ENCODE results near the gene TSPAN14. TPM values are rescaled to one million over a fixed set of nuclear protein-coding genes. Genes with fewer than 3 reads are reported as not detected.

TSPAN14 gene
- total and polyA plus RNA-seq, 4 donors, result 19.8 to 82.5 (median 55.6) TPM

DNA sequence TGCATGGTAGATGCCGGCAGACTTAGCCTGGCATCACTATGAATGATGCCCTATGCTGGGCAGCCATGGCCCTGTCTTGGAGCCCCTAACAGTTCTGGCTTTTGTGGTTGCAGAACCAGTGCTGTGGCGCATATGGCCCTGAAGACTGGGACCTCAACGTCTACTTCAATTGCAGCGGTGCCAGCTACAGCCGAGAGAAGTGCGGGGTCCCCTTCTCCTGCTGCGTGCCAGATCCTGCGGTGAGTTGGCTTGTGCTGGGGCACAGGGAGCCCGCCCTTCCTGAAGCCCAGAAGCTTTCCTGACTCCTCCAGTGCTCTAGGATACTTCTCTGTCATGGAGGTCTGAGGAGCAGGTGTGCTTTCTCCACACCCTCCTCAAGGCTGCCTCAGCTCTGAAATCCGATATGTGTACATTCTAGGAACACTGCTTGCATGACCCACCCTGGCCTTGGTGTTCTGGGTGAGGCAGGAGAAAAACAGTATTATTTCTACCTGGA lies 58.0 kb downstream of the TSPAN14 start:
- peaks cover 19% of the 10 kb centered on the region for H3K4me1 ChIP-seq (ENCODE audit: control insufficient read depth, insufficient read depth, low read length)
- no peak overlapping the region for H3K4me3 ChIP-seq (ENCODE audit: low read depth, low read length)
- WGBS (ENCODE audit: insufficient coverage), result 88% methylated on average over 8 of the region's 10 CpGs
- no peaks in the 10 kb centered on the region for H3K27me3 ChIP-seq (ENCODE audit: control insufficient read depth, insufficient read depth, low read length)
- no peak overlapping the region for H3K27ac ChIP-seq (ENCODE audit: low read depth, low read length)
- peaks cover 72% of the 10 kb centered on the region for H3K36me3 ChIP-seq (ENCODE audit: control insufficient read depth, insufficient read depth, low read length)
- DNase-seq (ENCODE audit: low read depth in 4 of 6, low spot score in 6 of 6), result no peak
- H3K9me3 ChIP-seq (ENCODE audit: control insufficient read depth, insufficient read depth, low read length), result no peaks in the 10 kb centered on the region

DNA sequence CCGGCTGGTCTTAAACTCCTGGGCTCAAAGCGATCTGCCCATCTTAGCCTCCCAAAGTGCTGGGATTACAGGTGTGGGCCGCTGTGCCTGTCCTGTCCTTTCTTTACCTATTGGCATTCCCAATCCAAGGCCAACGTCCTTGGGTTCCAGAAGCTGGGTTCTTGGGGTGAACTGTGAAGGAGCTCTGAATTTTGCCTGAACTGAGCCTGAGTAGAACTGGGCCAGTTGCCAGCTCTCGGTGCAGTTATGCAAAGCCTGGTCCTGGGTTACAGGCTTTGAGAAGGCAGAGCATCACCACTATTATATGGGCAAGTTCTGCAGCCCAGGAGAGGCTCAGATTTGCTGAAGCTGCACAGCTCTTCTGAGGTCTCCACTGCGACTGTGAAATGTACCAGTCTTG lies 59.0 kb downstream of the TSPAN14 start:
- H3K4me1 ChIP-seq (ENCODE audit: control insufficient read depth, insufficient read depth, low read length), result peaks cover 16% of the 10 kb centered on the region
- no peaks in the 10 kb centered on the region for H3K9me3 ChIP-seq (ENCODE audit: control insufficient read depth, insufficient read depth, low read length)
- no peak overlapping the region for H3K27ac ChIP-seq (ENCODE audit: low read depth, low read length)
- H3K36me3 ChIP-seq (ENCODE audit: control insufficient read depth, insufficient read depth, low read length), result peaks cover 77% of the 10 kb centered on the region
- H3K27me3 ChIP-seq (ENCODE audit: control insufficient read depth, insufficient read depth, low read length), result no peaks in the 10 kb centered on the region
- WGBS (ENCODE audit: insufficient coverage), result 96% methylated on average over 3 of the region's 6 CpGs
- DNase-seq (ENCODE audit: low read depth in 4 of 6, low spot score in 6 of 6), result no peak
- H3K4me3 ChIP-seq (ENCODE audit: low read depth, low read length), result no peak overlapping the region

DNA sequence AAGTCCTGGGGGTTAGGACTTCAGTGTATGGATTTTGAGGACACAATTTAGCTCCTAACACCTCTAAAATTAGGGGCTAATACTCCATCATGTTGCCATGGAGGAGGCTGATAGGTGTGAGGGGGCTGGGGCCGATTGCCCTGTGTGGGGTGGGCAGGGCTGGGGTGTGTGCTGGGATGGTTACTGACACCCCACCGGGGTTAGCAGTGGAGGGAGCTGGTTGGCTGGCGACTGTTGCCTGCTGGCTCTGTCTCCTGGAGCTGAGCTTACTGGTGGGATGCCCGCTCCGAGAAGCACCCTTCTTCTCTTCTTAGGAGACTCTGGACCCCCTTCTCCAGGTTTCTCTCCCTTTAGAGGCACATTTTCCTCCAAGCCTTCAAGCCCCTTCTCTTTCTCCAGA lies 61.4 kb downstream of the TSPAN14 start:
- peaks cover 79% of the 10 kb centered on the region for H3K36me3 ChIP-seq (ENCODE audit: control insufficient read depth, insufficient read depth, low read length)
- no peak overlapping the region for H3K27ac ChIP-seq (ENCODE audit: low read depth, low read length)
- H3K4me1 ChIP-seq (ENCODE audit: control insufficient read depth, insufficient read depth, low read length), result peaks cover 6% of the 10 kb centered on the region
- H3K9me3 ChIP-seq (ENCODE audit: control insufficient read depth, insufficient read depth, low read length), result no peaks in the 10 kb centered on the region
- H3K4me3 ChIP-seq (ENCODE audit: low read depth, low read length), result no peak overlapping the region
- H3K27me3 ChIP-seq (ENCODE audit: control insufficient read depth, insufficient read depth, low read length), result no peaks in the 10 kb centered on the region
- no peak for DNase-seq (ENCODE audit: low read depth in 4 of 6, low spot score in 6 of 6)
- WGBS (ENCODE audit: insufficient coverage), result 100% methylated on average over 3 of the region's 5 CpGs

DNA sequence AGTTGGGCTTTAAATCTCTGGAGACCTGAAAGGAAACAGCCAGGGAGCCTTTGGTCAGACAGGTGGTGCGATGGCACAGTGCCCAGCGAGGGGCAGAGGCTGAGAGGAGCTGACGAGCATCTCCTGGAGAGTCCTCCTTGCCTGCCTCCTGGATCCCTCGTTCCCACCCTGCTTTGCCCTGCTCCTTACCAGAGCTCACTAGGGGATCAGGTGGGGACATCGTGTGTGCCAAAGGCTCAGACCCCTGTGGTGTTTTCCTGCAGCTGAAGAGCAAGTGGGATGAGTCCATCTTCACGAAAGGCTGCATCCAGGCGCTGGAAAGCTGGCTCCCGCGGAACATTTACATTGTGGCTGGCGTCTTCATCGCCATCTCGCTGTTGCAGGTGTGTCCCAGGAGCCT lies 61.8 kb downstream of the TSPAN14 start:
- no peak overlapping the region for H3K27ac ChIP-seq (ENCODE audit: low read depth, low read length)
- H3K9me3 ChIP-seq (ENCODE audit: control insufficient read depth, insufficient read depth, low read length), result no peaks in the 10 kb centered on the region
- DNase-seq (ENCODE audit: low read depth in 4 of 6, low spot score in 6 of 6), result no peak
- peaks cover 80% of the 10 kb centered on the region for H3K36me3 ChIP-seq (ENCODE audit: control insufficient read depth, insufficient read depth, low read length)
- WGBS (ENCODE audit: insufficient coverage), result 93% methylated on average over 12 of the region's 12 CpGs
- peaks cover 6% of the 10 kb centered on the region for H3K4me1 ChIP-seq (ENCODE audit: control insufficient read depth, insufficient read depth, low read length)
- H3K27me3 ChIP-seq (ENCODE audit: control insufficient read depth, insufficient read depth, low read length), result no peaks in the 10 kb centered on the region
- no peak overlapping the region for H3K4me3 ChIP-seq (ENCODE audit: low read depth, low read length)

DNA sequence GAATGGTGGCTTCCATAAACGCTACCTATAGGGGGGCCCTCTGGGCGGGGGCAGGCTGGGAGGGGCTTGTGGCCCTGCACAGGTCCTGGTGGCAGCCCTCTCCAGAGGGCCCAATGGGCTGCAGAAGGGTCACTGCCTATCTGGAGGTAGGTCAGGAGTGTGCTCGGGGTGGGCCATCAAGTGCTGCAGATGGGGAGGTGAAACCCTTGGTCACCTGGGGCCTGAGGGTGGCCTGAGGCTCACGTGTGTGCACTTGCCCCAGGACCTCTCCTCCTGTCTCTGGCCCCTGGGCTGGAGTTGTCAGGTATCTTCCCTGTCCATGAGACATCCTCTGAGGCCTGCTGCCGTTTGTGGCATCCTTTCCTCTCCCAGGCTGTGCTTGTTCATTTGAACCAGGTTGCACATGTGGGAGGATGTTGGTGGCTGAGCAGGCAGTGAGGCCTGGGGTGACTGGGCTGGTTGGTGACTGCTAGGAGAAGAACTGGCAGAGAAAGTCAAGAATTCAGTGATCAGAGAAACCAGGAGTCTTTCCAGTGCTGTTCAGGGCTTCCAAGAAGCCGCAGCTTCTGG lies 62.5 kb downstream of the TSPAN14 start:
- peaks cover 3% of the 10 kb centered on the region for H3K4me1 ChIP-seq (ENCODE audit: control insufficient read depth, insufficient read depth, low read length)
- WGBS (ENCODE audit: insufficient coverage), result 85% methylated on average over 6 of the region's 6 CpGs
- DNase-seq (ENCODE audit: low read depth in 4 of 6, low spot score in 6 of 6), result no peak
- no peaks in the 10 kb centered on the region for H3K9me3 ChIP-seq (ENCODE audit: control insufficient read depth, insufficient read depth, low read length)
- no peak overlapping the region for H3K4me3 ChIP-seq (ENCODE audit: low read depth, low read length)
- no peaks in the 10 kb centered on the region for H3K27me3 ChIP-seq (ENCODE audit: control insufficient read depth, insufficient read depth, low read length)
- H3K27ac ChIP-seq (ENCODE audit: low read depth, low read length), result no peak overlapping the region
- H3K36me3 ChIP-seq (ENCODE audit: control insufficient read depth, insufficient read depth, low read length), result peaks cover 74% of the 10 kb centered on the region

DNA sequence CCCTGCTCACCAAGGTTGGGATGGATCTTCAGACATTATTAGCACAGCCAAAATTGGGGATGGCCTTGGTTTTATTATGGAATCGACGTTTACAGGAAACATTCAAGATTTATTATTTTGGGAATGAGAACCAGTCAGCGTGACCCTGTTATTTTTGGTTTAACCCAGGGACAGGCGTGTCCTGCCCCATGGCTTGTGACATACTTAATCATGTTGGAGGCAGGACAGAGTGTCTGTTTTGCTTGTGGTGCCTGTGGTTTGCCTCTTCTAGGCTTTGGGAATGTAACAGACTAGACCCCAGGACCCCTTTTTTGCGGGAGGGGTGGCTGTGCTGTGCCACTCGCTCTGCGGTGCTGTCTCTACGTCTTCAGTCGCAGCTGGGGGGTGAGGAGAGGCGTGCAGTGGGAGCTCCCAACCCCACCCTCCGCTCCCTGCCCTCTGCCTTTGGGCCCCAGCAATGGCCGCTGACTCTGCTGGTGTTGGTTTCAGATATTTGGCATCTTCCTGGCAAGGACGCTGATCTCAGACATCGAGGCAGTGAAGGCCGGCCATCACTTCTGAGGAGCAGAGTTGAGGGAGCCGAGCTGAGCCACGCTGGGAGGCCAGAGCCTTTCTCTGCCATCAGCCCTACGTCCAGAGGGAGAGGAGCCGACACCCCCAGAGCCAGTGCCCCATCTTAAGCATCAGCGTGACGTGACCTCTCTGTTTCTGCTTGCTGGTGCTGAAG lies 63.5 kb downstream of the TSPAN14 start:
- H3K9me3 ChIP-seq (ENCODE audit: control insufficient read depth, insufficient read depth, low read length), result no peaks in the 10 kb centered on the region
- WGBS (ENCODE audit: insufficient coverage), result 95% methylated on average over 19 of the region's 21 CpGs
- no peaks in the 10 kb centered on the region for H3K27me3 ChIP-seq (ENCODE audit: control insufficient read depth, insufficient read depth, low read length)
- DNase-seq (ENCODE audit: low read depth in 4 of 6, low spot score in 6 of 6), result no peak
- H3K36me3 ChIP-seq (ENCODE audit: control insufficient read depth, insufficient read depth, low read length), result peaks cover 68% of the 10 kb centered on the region
- peaks cover 3% of the 10 kb centered on the region for H3K4me1 ChIP-seq (ENCODE audit: control insufficient read depth, insufficient read depth, low read length)
- no peak overlapping the region for H3K4me3 ChIP-seq (ENCODE audit: low read depth, low read length)
- no peak overlapping the region for H3K27ac ChIP-seq (ENCODE audit: low read depth, low read length)

DNA sequence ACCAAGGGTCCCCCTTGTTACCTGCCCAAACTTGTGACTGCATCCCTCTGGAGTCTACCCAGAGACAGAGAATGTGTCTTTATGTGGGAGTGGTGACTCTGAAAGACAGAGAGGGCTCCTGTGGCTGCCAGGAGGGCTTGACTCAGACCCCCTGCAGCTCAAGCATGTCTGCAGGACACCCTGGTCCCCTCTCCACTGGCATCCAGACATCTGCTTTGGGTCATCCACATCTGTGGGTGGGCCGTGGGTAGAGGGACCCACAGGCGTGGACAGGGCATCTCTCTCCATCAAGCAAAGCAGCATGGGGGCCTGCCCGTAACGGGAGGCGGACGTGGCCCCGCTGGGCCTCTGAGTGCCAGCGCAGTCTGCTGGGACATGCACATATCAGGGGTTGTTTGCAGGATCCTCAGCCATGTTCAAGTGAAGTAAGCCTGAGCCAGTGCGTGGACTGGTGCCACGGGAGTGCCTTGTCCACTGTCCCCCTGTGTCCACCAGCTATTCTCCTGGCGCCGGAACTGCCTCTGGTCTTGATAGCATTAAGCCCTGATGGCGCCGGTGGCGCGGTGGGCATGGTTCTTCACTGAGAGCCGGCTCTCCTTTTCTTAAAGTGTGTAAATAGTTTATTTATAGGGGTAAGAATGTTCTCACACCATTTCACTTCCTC lies 64.2 kb downstream of the TSPAN14 start:
- H3K4me3 ChIP-seq (ENCODE audit: low read depth, low read length), result no peak overlapping the region
- H3K27me3 ChIP-seq (ENCODE audit: control insufficient read depth, insufficient read depth, low read length), result no peaks in the 10 kb centered on the region
- H3K27ac ChIP-seq (ENCODE audit: low read depth, low read length), result no peak overlapping the region
- DNase-seq (ENCODE audit: low read depth in 4 of 6, low spot score in 6 of 6), result no peak
- 95% methylated on average over 12 of the region's 17 CpGs for WGBS (ENCODE audit: insufficient coverage)
- H3K36me3 ChIP-seq (ENCODE audit: control insufficient read depth, insufficient read depth, low read length), result peaks cover 61% of the 10 kb centered on the region
- no peaks in the 10 kb centered on the region for H3K9me3 ChIP-seq (ENCODE audit: control insufficient read depth, insufficient read depth, low read length)
- H3K4me1 ChIP-seq (ENCODE audit: control insufficient read depth, insufficient read depth, low read length), result peaks cover 3% of the 10 kb centered on the region

DNA sequence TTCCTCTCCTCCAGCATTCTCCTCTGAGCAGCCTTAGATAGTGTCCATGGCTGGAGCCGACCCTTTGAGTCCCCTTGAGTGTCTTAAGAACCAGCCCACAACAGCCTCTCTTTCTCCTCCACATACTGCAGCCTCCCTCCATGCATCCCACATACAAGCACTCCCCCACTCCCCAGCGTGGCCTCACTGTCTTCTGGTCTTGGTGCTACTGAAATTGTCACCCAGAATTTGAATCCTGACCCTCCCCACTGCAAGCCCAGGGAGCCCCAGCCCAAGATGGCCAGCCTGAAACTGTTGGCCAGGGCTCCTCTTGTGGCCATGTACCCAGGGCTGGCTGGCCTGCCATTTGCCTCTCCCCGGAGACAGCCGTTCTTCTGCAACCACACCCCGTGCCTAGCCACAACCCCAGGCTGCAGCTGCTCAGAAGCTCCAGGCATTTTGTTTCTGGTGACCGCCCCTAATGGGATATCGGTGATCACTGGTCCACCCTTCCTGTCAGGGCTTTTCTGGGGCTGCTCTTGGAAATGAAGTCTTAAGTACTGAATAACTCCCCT lies 64.8 kb downstream of the TSPAN14 start:
- no peak overlapping the region for H3K27ac ChIP-seq (ENCODE audit: low read depth, low read length)
- H3K27me3 ChIP-seq (ENCODE audit: control insufficient read depth, insufficient read depth, low read length), result no peaks in the 10 kb centered on the region
- no peak overlapping the region for H3K4me3 ChIP-seq (ENCODE audit: low read depth, low read length)
- H3K4me1 ChIP-seq (ENCODE audit: control insufficient read depth, insufficient read depth, low read length), result peaks cover 4% of the 10 kb centered on the region
- WGBS (ENCODE audit: insufficient coverage), result 88% methylated on average over 7 of the region's 7 CpGs
- H3K9me3 ChIP-seq (ENCODE audit: control insufficient read depth, insufficient read depth, low read length), result no peaks in the 10 kb centered on the region
- peaks cover 60% of the 10 kb centered on the region for H3K36me3 ChIP-seq (ENCODE audit: control insufficient read depth, insufficient read depth, low read length)
- DNase-seq (ENCODE audit: low read depth in 4 of 6, low spot score in 6 of 6), result no peak

DNA sequence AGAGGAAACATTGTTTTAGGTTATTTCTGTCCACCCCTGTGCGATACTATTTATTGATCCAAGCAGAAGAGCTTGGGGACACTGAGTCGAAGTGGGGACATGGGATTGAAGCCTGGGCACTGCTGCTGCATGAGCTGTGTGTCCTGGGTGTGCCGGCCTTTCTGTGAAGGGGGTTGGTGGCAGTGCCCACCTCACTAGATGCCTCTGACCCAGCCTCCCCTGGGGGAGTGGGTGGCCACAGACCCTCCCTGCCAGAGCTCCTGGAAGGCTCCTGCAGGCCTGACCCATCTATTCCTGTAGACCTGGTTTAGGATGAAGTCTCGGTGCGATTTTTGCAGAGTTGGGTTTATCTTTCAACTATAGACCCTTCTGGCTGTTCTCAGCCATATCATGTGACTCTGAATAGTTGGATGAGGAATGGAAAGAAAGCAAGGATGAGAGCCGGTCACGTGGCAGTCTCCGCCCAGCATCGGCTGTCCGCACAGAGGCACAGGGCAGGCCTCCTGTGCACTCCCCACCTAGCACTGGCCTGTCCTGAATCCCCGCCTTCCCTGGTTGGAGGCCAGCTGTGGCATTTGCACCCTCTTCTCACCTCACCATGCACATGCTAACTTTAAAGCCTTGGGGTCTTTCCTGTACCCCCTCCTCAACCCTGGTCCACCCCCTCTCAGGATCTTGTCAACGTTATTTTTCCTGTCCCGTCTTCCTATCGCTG lies 66.0 kb downstream of the TSPAN14 start:
- no peak overlapping the region for H3K27ac ChIP-seq (ENCODE audit: low read depth, low read length)
- H3K4me1 ChIP-seq (ENCODE audit: control insufficient read depth, insufficient read depth, low read length), result peaks cover 10% of the 10 kb centered on the region
- H3K4me3 ChIP-seq (ENCODE audit: low read depth, low read length), result no peak overlapping the region
- no peaks in the 10 kb centered on the region for H3K9me3 ChIP-seq (ENCODE audit: control insufficient read depth, insufficient read depth, low read length)
- H3K27me3 ChIP-seq (ENCODE audit: control insufficient read depth, insufficient read depth, low read length), result no peaks in the 10 kb centered on the region
- H3K36me3 ChIP-seq (ENCODE audit: control insufficient read depth, insufficient read depth, low read length), result peaks cover 54% of the 10 kb centered on the region
- no peak for DNase-seq (ENCODE audit: low read depth in 4 of 6, low spot score in 6 of 6)
- 82% methylated on average over 11 of the region's 14 CpGs for WGBS (ENCODE audit: insufficient coverage)
